Lower leg skin (tissue), 4 donors: Measurements from ENCODE around the gene ALPI. TPM values are rescaled to one million over a fixed set of nuclear protein-coding genes. Genes with fewer than 3 reads are reported as not detected.

Source experiments
- DNase-seq, 2 donors: peaks; one replicate each; pipeline ENCODE4 v3.0.0-alpha.2; 2019; ENCODE audit warnings: low spot score in 2 of 2
- H3K4me3 ChIP-seq: fragments of 200-600 bp; sonication (generic); 2 replicates; pipeline ENCODE4 v1.5.1; 2017; ENCODE audit warnings: mild to moderate bottlenecking, low read depth; ENCODE audit not compliant: poor library complexity, severe bottlenecking
- CTCF ChIP-seq, 3 donors: fragments of 450-650 bp; IDR thresholded peaks; one replicate each; pipeline ENCODE4 v1.5.1; 2016; ENCODE audit warnings: antibody characterized with exemption in 3 of 3, mild to moderate bottlenecking in 3 of 3, moderate library complexity in 2 of 3
- POLR2A ChIP-seq, 2 donors: fragments of 450-650 bp; IDR thresholded peaks; one replicate each; pipeline ENCODE4 v1.6.1; 2016 to 2017; ENCODE audit warnings: antibody characterized with exemption in 2 of 2, mild to moderate bottlenecking in 1 of 2, moderate library complexity in 1 of 2
- WGBS, 2 donors: methylation state at CpG; one replicate each; pipeline ENCODE4 v1.1.5; 2018; 5-methylcytosine and 5-hydroxymethylcytosine counted together
- intact Hi-C: fragments of 100-400 bp; cut with DNase I; formaldehyde crosslinking; loops from one replicate; pipeline ENCODE4 v1.15.0; 2023; ENCODE audit warnings: low total_unique reads
- total RNA-seq, 4 donors: library from RNA; depleted of rRNA; stranded (reverse); fragments of >200 nt; gene quantifications; one replicate each; pipeline ENCODE4 v1.1.0, GENCODE V29; 2016

ALPI gene
- total RNA-seq, 4 donors from 2014 or later = not detected

GRCh38 chr2:232436381-232437194 lies 19.4 kb upstream of the ALPI start:
- DNase-seq = no peak
- 83% methylated on average over 15 of the region's 15 CpGs for WGBS, 2 donors

GRCh38 chr2:232437195-232437571 lies 18.8 kb upstream of the ALPI start:
- WGBS, 2 donors = 82 to 89% methylated on average over 12 of the region's 12 CpGs
- no peak for TF ChIP-seq POLR2A (IDR thresholded peaks at IDR 0.05)
- TF ChIP-seq CTCF (IDR thresholded peaks at IDR 0.05) = no peak
- peak in 1 of 2 donors; percentile 78 for DNase-seq
- intact Hi-C loops = no loop called here
- H3K4me3 ChIP-seq = no peak overlapping the region

More at GRCh38 chr2:232436381-232437194, 19.4 kb upstream of the ALPI start:
- TF ChIP-seq POLR2A (IDR thresholded peaks at IDR 0.05) (no peak), CTCF (IDR thresholded peaks at IDR 0.05) (no peak)
- intact Hi-C loops = no loop called here
- no peak overlapping the region for H3K4me3 ChIP-seq

- WGBS, 2 donors = 80 to 84% methylated on average over 12 of the region's 12 CpGs
- H3K4me3 ChIP-seq = no peak overlapping the region
- DNase-seq = no peak
- no peak for TF ChIP-seq POLR2A (IDR thresholded peaks at IDR 0.05)
- TF ChIP-seq CTCF (IDR thresholded peaks at IDR 0.05) = no peak
- intact Hi-C loops = no loop called here
Observed at GRCh38 chr2:232438091-232438490, 17.9 kb upstream of the ALPI start.

- H3K4me3 ChIP-seq = no peak overlapping the region
- intact Hi-C loops = no loop called here
- WGBS, 2 donors = 65 to 81% methylated on average over 18 to 21 of the region's 22 CpGs
- no peak for DNase-seq
- no peak for TF ChIP-seq CTCF (IDR thresholded peaks at IDR 0.05)
- TF ChIP-seq POLR2A (IDR thresholded peaks at IDR 0.05) = no peak
Observed at GRCh38 chr2:232438951-232439757, 16.8 kb upstream of the ALPI start.

- DNase-seq = no peak
- TF ChIP-seq POLR2A (IDR thresholded peaks at IDR 0.05) (no peak), CTCF (IDR thresholded peaks at IDR 0.05) (no peak)
- intact Hi-C loops = loop anchor here (5.0 kb wide), 1 partner anchor 532 kb away; no protein-coding TSS in a partner anchor
- no peak overlapping the region for H3K4me3 ChIP-seq
- 20 to 44% methylated on average over 1 to 2 of the region's 5 CpGs for WGBS, 2 donors
Observed at GRCh38 chr2:232439758-232440135, 16.2 kb upstream of the ALPI start.
